Colon (tissue), 2 donors: ENCODE results near the gene LDB3.

Experiments
- FAIRE-seq: peaks from 2 replicates; lab custom pipeline; 2012; peaks lifted over from hg19 to GRCh38; lab: Jason Lieb, UNC
- donor health status: control.
- donor health status: control.

LDB3 gene

GRCh38 chr10:86664341-86665217, 3.7 kb upstream of the LDB3 start:
- no peak for FAIRE-seq

- FAIRE-seq = no peak
Measured at GRCh38 chr10:86665218-86665607, 3.1 kb upstream of the LDB3 start.

GRCh38 chr10:86665868-86666267, 2.4 kb upstream of the LDB3 start:
- no peak for FAIRE-seq

- no peak for FAIRE-seq
Measured at GRCh38 chr10:86666538-86666937, 1.8 kb upstream of the LDB3 start.

GRCh38 chr10:86667421-86668181, 710 bp upstream of the LDB3 start:
- no peak for FAIRE-seq

GRCh38 chr10:86670290-86670811, 2.0 kb downstream of the LDB3 start:
- FAIRE-seq = no peak

GRCh38 chr10:86670876-86671275, 2.6 kb downstream of the LDB3 start:
- FAIRE-seq = no peak

GRCh38 chr10:86671419-86671818, 3.1 kb downstream of the LDB3 start:
- no peak for FAIRE-seq

- FAIRE-seq = no peak
Measured at GRCh38 chr10:86671985-86672710, 3.8 kb downstream of the LDB3 start.

- FAIRE-seq = no peak
Measured at GRCh38 chr10:86673216-86673826, 5.0 kb downstream of the LDB3 start.

GRCh38 chr10:86673827-86674581, 5.7 kb downstream of the LDB3 start:
- no peak for FAIRE-seq

GRCh38 chr10:86674912-86675311, 6.6 kb downstream of the LDB3 start:
- FAIRE-seq = no peak

- no peak for FAIRE-seq
Measured at GRCh38 chr10:86677374-86677773, 9.1 kb downstream of the LDB3 start.

- FAIRE-seq = no peak
Measured at GRCh38 chr10:86678999-86679792, 10.9 kb downstream of the LDB3 start.

- no peak for FAIRE-seq
Measured at GRCh38 chr10:86681047-86681446, 12.7 kb downstream of the LDB3 start.

GRCh38 chr10:86681722-86682386, 13.5 kb downstream of the LDB3 start:
- no peak for FAIRE-seq

- no peak for FAIRE-seq
Measured at GRCh38 chr10:86682675-86683074, 14.4 kb downstream of the LDB3 start.

GRCh38 chr10:86684331-86685097, 16.2 kb downstream of the LDB3 start:
- no peak for FAIRE-seq

GRCh38 chr10:86685416-86685815, 17.1 kb downstream of the LDB3 start:
- FAIRE-seq = no peak
